CD1c-positive myeloid dendritic cell (primary cell): ENCODE results near the gene SH2D2A.

ENCODE experiments used
- DNase-seq: peaks from one replicate; pipeline ENCODE4 v3.0.0-alpha.2; 2016; ENCODE audit errors: extremely low spot score

Gene SH2D2A

DNA sequence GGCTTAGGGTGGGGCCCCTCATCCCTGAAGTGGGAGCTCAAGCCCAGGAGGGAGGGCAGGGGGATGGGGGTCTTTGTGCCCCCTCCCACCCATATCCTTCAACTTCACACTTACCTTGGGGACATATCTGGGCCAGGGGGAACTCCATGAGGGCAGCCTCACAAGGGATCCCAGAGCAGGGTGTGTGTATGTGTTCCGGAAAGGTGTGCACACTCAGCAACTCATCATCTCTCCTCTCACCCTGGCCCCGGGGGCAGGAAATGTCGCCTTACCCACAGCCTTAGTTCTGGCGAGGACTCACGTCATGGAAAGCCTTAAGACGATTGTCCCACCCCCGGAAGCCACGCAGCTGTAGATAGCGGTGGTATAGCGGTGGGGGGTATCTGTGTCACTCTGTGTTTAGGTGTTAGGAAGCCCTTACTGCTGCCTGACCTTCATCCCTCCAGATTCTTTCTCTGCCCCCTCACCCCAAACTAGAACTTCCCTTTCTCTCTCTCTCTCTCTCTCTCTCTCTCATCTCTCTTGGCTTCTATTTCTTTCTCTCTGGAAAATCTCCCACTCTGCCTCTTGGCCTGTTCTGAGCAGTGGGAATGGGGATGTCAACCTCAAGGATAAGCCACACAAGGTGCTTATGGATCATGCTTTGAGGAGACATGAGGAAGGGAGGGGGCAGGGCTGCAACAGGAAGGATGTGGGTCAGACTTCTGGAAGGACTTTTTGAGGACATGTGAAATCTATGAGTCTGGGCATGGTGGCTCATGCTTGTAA is at the start of gene SH2D2A:
SH2D2A (minus strand) TSS at position 288 of the 768 bp plus-strand sequence; CDS start at position 148, 140 bp downstream.
- DNase-seq, result peak; percentile 84

DNA sequence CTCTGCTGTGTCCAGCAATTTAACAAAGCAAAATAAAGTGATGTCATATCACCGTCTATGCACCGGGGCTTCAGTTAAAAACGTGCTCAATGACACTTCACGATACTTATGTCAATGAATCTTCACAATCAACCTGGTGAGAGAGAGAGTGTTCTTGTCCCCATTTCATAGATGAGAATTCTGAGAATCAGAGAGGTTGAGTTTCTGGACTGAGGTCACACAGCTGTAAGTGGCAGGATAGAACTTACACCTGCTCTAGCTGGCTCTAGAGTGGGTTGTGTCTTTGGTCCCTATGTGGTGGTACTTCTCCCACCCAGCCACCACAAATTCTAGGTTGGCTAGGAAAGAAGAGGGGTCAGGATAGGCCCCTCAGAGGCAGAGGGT is 49.2 kb upstream of the SH2D2A start:
- DNase-seq, result no peak

DNA sequence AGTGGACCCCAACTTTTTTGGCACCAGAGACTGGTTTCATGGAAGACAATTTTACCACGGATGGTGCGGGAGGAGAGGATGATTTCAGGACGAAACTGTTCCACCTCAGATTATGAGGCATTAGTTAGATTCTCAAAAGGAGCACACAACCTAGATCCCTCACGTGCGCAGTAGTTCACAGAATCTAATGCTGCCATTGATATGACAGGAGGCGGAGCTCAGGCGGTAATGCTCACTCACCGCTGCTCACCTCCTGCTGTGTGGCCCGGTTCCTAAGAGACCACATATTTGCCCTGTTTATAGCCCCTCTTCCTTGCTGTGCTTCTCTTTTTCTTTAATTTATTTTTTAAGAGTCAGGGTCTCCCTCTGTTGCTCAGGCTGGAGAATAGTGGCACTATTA is 48.6 kb upstream of the SH2D2A start:
- no peak for DNase-seq

- DNase-seq, result no peak
These were observed 48.1 kb upstream of the SH2D2A start for GRCh38 chr1:156864796-156865195.

DNA sequence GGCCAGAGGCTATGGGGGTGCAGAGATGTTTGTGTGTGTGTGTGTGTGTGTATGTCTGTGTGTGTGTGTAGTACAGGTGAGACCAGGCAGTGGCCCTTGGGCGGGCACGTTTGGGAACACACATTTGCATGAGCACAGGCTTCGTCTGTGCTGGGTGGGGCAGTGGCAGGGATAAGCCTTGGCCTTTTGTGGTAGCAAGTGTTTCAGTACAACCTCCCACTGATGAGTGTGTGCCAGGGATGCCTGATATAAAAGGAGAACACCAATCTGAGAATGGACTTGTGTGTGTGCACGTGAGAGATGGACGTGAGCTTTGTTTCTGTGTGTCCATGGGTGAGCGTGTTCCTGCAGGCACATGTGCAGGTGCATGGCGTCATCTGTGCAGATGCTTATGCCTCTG is 47.0 kb upstream of the SH2D2A start:
- DNase-seq, result no peak

- DNase-seq, result no peak
These were observed 46.5 kb upstream of the SH2D2A start for GRCh38 chr1:156862997-156863599.

DNA sequence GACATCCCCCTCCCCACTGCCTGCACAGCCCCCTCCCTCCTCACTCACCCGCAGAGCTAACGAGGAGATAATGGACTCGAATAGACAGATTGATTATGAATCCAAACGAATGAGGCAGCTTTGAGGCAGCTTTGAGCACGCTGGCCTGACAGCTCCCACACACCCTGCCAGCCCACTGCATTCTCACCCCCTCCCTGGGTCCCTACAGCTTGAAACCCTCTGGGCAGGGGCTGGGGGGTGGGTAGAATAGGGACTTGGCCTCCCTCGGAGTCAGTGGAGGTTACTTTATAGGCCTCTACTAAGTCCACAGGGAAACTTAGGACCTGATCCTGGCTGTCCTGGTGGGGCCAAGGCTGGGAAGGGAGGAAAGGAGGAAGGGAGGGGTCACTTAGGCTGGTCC is 45.9 kb upstream of the SH2D2A start:
- DNase-seq, result no peak

- no peak for DNase-seq
These were observed 44.2 kb upstream of the SH2D2A start, which contains the start of gene NTRK1 for GRCh38 chr1:156860628-156861423. Gene NTRK1, plus strand, starts transcription at chr1:156860865. Its CDS starts 70 bp downstream, at chr1:156860935.

GRCh38 chr1:156860113-156860627 is 43.5 kb upstream of the SH2D2A start:
- peak; percentile 61 for DNase-seq

DNA sequence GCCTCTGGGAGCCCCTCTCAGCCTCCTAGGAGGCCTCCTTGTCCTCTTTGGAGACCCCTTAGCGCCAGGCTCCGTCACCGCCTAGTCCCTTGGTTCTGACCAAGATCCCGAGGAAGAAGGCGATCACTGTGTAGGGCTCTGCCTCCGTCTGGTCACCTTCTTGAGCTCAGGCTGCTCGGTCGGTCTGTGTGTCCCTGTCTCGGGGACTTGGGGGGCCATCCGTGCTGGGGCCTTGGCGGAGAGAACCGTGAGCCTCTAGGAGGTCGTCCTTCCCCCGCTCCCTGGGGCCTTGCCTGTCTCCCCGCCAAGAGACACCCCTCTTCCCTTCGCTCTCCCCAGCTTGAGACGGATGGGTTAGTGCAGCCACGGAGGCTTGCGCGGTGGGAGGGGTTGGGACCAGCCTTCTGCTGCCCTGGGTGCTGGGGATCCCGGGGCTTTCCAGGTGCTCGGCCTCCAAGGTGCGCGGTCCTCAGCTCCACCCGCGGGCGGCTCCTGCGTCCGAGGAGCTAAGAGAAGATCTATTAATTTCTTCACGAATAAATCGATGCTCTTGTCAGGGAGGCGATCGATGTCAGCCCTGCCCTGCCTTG is 43.0 kb upstream of the SH2D2A start:
- no peak for DNase-seq

GRCh38 chr1:156858959-156859522 is 42.4 kb upstream of the SH2D2A start, which contains the start of gene INSRR:
Gene INSRR, minus strand, starts transcription at chr1:156859117. Its CDS starts 496 bp downstream, at chr1:156858621.
- no peak for DNase-seq

- no peak for DNase-seq
These were observed 41.9 kb upstream of the SH2D2A start for GRCh38 chr1:156858555-156858956.

DNA sequence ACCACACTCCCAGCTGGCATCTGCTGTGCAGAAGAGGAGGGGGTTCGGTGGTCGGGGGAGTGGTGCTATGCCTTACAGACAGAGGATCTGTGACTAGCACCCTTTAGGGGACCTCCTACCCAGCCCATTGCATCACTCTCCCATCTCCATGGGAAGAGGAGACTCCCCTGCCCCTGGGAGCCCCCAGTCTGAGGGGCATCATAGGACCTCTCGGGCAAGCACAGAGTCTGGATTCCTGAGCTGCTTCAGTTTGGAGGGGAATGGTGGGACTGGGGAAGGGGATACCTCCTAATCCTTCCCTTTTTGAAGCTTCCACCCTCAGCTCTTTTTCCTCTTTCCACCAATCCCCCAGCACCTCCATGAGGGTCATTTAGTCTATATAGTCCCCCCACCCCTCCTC is 40.9 kb upstream of the SH2D2A start:
- DNase-seq, result no peak

- DNase-seq, result peak; percentile 27
These were observed 39.7 kb upstream of the SH2D2A start for GRCh38 chr1:156856282-156856785.

DNA sequence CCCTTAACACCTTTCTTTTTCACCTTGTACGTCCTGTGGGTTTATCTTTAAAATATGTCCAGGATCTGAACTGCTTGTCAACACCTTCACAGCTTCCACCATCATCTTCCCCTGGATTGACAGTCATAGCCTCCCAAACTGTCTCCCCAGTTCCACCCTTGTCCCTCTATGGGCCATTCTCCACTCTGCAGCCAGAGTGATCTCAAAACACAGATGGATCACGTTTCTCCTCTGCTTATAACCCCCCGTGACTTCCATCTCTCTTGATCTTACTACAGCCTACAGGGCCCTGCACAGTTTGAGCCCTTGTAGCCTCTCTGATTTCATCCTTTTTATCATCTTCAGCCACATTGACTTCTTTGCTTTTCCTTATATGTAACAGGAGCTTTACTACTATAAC is 38.0 kb upstream of the SH2D2A start:
- DNase-seq, result no peak

GRCh38 chr1:156853761-156854160 is 37.1 kb upstream of the SH2D2A start:
- no peak for DNase-seq

DNA sequence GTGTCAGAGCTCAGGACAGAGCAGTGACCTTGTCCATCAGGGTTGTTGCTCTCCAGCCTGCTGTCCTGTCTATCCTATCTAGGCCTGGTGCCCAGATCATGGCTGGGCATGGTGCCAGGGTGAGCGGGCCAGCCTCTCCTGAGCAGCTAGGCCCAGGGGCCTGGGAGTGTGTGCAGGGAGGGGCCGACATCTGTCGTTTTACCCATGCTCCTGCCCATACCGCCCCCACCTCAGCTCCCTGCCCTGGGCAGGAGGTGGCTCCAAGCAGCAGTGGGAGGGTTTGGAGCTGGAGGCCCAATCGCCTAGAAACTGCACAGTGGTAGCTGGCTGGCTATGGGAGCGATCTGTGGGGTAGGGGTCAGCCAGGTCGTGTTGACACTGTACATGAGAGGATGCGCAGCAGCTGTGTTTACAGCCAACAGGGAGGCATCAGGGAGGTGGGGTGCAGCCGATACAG is 35.8 kb upstream of the SH2D2A start:
- DNase-seq, result no peak

GRCh38 chr1:156851779-156852417 is 35.2 kb upstream of the SH2D2A start:
- DNase-seq, result no peak

- DNase-seq, result no peak
These were observed 32.5 kb upstream of the SH2D2A start for GRCh38 chr1:156849151-156849496.

GRCh38 chr1:156848461-156849150 is 32.0 kb upstream of the SH2D2A start:
- DNase-seq, result no peak
